ENCODE measurements around the gene C10orf120. TPM values are rescaled to one million over a fixed set of nuclear protein-coding genes. Genes with fewer than 3 reads are reported as not detected.

The C10orf120 gene
- total and polyA plus RNA-seq, 2 donors (not counting 1 experiment from before 2014, with no cell fraction given), result not detected

DNA sequence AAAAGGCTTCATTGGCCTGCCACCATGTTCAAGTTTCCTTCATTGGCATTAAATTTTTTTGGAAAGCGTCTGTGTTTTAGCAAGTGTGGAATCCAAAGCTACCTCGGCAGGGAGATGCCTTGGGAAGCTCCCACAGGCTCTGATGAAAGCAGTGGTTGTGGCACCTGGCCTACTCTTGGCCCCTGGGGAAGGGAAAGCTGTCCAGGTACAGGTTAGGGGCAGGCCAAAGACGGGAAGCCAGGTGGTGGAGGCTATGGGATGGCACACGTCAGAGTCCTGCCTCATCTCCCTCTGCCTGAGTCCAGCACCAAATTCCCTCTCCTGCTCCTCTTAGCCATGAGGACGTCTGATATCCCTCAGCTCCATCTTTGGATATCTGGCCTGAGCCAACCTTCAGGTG, 49.7 kb downstream of the C10orf120 start:
- Mint-ChIP-seq H3K27ac (no peak overlapping the region), H3K4me3 (no peak overlapping the region), H3K4me1 (no peaks in the 10 kb centered on the region), H3K9me3 (ENCODE audit: insufficient read depth) (no peaks in the 10 kb centered on the region), H3K27me3 (peaks cover 25% of the 10 kb centered on the region)
- Histone ChIP-seq H3K36me3 (replicated peaks in 1 of 2; ENCODE audit: control extremely low read depth in 1 of 2, control insufficient read depth in 1 of 2, extremely low read depth in 1 of 2, insufficient read depth in 2 of 2, low read length in 1 of 2) (no peaks in the 10 kb centered on the region), H3K9me3 (ENCODE audit: control extremely low read depth in 1 of 3, control insufficient read depth in 2 of 3, insufficient read depth in 1 of 3, low read length in 2 of 3) (peaks cover 0 to 5% (median 0%) of the 10 kb centered on the region in 3 donors), H3K4me3 (ENCODE audit: control extremely low read depth in 1 of 5, extremely low read depth in 1 of 5, insufficient read depth in 1 of 5, low read depth in 2 of 5, low read length in 4 of 5) (no peak overlapping the region), H3K9ac (ENCODE audit: low read length) (no peak overlapping the region), H4K20me1 (ENCODE audit: control insufficient read depth, insufficient read depth, low read length, poor library complexity, severe bottlenecking) (no peaks in the 10 kb centered on the region), H3K79me2 (ENCODE audit: control insufficient read depth, insufficient read depth, low read length) (no peaks in the 10 kb centered on the region), H2AFZ (ENCODE audit: insufficient read depth, low read depth, low read length, poor library complexity, severe bottlenecking) (no peak overlapping the region), H3K4me1 (ENCODE audit: control insufficient read depth in 2 of 2, insufficient read depth in 2 of 2, low read length in 2 of 2) (no peaks in the 10 kb centered on the region), H3K4me2 (replicated peaks; ENCODE audit: low read depth, low read length, poor library complexity, severe bottlenecking) (no peak overlapping the region), H3K27ac (ENCODE audit: low read length in 2 of 2) (no peak overlapping the region), H3K27me3 (replicated peaks in 1 of 4; ENCODE audit: control extremely low read depth in 1 of 4, control insufficient read depth in 3 of 4, insufficient read depth in 4 of 4, low read length in 3 of 4) (no peaks in the 10 kb centered on the region)
- DNase-seq (no peak), ATAC-seq (ENCODE audit: low read depth) (no peak)
- 74% methylated on average over 5 of the region's 5 CpGs for whole genome bisulfite sequencing (ENCODE audit: insufficient coverage)
- intact Hi-C loops (cut with micrococcal nuclease), result no loop called here
- ChIA-PET CTCF (no interaction called here), POLR2A (no interaction called here)
- TF ChIP-seq, protein P1, sequence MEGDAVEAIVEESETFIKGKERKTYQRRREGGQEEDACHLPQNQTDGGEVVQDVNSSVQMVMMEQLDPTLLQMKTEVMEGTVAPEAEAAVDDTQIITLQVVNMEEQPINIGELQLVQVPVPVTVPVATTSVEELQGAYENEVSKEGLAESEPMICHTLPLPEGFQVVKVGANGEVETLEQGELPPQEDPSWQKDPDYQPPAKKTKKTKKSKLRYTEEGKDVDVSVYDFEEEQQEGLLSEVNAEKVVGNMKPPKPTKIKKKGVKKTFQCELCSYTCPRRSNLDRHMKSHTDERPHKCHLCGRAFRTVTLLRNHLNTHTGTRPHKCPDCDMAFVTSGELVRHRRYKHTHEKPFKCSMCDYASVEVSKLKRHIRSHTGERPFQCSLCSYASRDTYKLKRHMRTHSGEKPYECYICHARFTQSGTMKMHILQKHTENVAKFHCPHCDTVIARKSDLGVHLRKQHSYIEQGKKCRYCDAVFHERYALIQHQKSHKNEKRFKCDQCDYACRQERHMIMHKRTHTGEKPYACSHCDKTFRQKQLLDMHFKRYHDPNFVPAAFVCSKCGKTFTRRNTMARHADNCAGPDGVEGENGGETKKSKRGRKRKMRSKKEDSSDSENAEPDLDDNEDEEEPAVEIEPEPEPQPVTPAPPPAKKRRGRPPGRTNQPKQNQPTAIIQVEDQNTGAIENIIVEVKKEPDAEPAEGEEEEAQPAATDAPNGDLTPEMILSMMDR (IDR thresholded peaks at IDR 0.05), result no peak
- TF ChIP-seq EZH2 (IDR thresholded peaks at IDR 0.05; ENCODE audit: borderline replicate concordance, insufficient read depth, low read depth, low read length, poor library complexity, severe bottlenecking), result no peak

DNA sequence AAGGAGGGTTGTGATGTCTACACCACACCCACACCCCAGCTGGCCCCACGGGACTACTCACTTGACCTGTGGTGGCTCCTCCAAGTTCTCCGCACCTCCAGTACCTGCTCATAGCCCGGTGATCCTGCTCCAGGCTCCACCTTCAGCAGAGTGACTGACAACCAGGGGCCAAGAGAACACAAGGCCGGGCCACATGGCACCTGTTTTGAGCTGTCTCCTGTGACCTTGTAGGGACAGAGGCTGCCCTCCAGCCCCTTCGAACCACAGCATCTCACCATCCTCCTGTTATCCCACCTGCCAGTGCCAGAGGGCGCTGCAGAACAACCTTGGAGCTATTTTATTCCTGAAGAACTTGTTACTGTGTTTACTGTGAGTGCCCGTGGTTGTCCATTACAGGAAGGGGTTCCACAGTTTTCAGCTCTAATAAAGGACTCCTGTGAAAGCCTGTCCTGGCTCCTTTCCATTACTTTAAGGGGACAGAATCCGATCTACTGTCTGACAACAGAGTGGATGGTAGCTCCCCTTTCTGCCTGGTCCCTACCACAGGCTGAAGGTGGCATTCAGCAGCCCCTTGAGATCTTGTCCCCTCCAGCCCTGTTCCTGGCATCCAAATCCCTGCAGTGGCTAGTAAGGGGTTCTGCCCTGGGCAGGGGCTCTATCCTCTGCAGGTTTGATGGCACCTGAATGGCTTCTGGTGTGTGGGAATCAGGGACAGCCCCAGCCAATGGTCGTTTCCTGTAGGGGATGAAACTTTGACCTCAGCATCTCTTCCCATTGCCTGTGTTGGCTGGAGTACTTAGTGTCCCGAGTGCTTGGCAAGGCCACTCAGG, 50.8 kb downstream of the C10orf120 start:
- intact Hi-C loops (cut with micrococcal nuclease), result no loop called here
- DNase-seq, result peak; percentile 8
- H3K79me2 ChIP-seq (ENCODE audit: control insufficient read depth, insufficient read depth, low read length), result no peaks in the 10 kb centered on the region
- H3K9me3 Mint-ChIP-seq (ENCODE audit: insufficient read depth), result no peaks in the 10 kb centered on the region
- no peaks in the 10 kb centered on the region for H3K27me3 ChIP-seq (replicated peaks in 1 of 4; ENCODE audit: control extremely low read depth in 1 of 4, control insufficient read depth in 3 of 4, insufficient read depth in 4 of 4, low read length in 3 of 4)
- no peak overlapping the region for H3K4me2 ChIP-seq (replicated peaks; ENCODE audit: low read depth, low read length, poor library complexity, severe bottlenecking)
- no peak overlapping the region for H3K27ac Mint-ChIP-seq
- peaks cover 19% of the 10 kb centered on the region for H3K27me3 Mint-ChIP-seq
- WGBS (ENCODE audit: insufficient coverage), result 45% methylated on average over 8 of the region's 10 CpGs
- no peak overlapping the region for H3K9ac ChIP-seq (ENCODE audit: low read length)
- H3K4me1 Mint-ChIP-seq, result no peaks in the 10 kb centered on the region
- H2AFZ ChIP-seq (ENCODE audit: insufficient read depth, low read depth, low read length, poor library complexity, severe bottlenecking), result no peak overlapping the region
- H3K36me3 ChIP-seq (replicated peaks in 1 of 2; ENCODE audit: control extremely low read depth in 1 of 2, control insufficient read depth in 1 of 2, extremely low read depth in 1 of 2, insufficient read depth in 2 of 2, low read length in 1 of 2), result no peaks in the 10 kb centered on the region
- ATAC-seq (ENCODE audit: low read depth), result no peak
- no peak overlapping the region for H3K4me3 Mint-ChIP-seq
- ChIA-PET CTCF (interaction anchor here (0.7 to 1.0 kb wide), 3 partner anchors 8 to 385 kb away, joined by 3 to 4 read pairs (median 3); no protein-coding TSS in a partner anchor), POLR2A (no interaction called here)
- no peaks in the 10 kb centered on the region for H4K20me1 ChIP-seq (ENCODE audit: control insufficient read depth, insufficient read depth, low read length, poor library complexity, severe bottlenecking)
- TF ChIP-seq EZH2 (IDR thresholded peaks at IDR 0.05; ENCODE audit: borderline replicate concordance, insufficient read depth, low read depth, low read length, poor library complexity, severe bottlenecking), result no peak
- TF ChIP-seq, protein P1 (IDR thresholded peaks at IDR 0.05), result peak; percentile 33
- H3K4me3 ChIP-seq (ENCODE audit: control extremely low read depth in 1 of 5, extremely low read depth in 1 of 5, insufficient read depth in 1 of 5, low read depth in 2 of 5, low read length in 4 of 5), result no peak overlapping the region
- peaks cover 0 to 5% (median 0%) of the 10 kb centered on the region in 3 donors for H3K9me3 ChIP-seq (ENCODE audit: control extremely low read depth in 1 of 3, control insufficient read depth in 2 of 3, insufficient read depth in 1 of 3, low read length in 2 of 3)
- H3K27ac ChIP-seq (ENCODE audit: low read length in 2 of 2), result no peak overlapping the region
- no peaks in the 10 kb centered on the region for H3K4me1 ChIP-seq (ENCODE audit: control insufficient read depth in 2 of 2, insufficient read depth in 2 of 2, low read length in 2 of 2)
